Fibroblast of lung (primary cell): Measurements from ENCODE around the gene OR5AN1.

Experiments used
- EZH2 ChIP-seq: IDR thresholded peaks from 2 replicates; pipeline ENCODE4 v1.5.1; 2012; ENCODE audit warnings: low read length, control low read depth, mild to moderate bottlenecking; ENCODE audit errors: missing control alignments
- TF ChIP-seq, protein P1 (sequence below), 2 donors: IDR thresholded peaks in 1 of 2; conservative IDR thresholded peaks in 1 of 2; 1 replicate in 1 of 2; 2 replicates in 1 of 2; pipeline ENCODE4 v1.5.1; 2011 to 2012; ENCODE audit warnings: low read length in 2 of 2, control low read depth in 1 of 2, inconsistent platforms in 1 of 2, low read depth in 1 of 2, mild to moderate bottlenecking in 1 of 2

GRCh38 chr11:59400461-59401261 lies 42.0 kb downstream of the OR5AN1 start:
- TF ChIP-seq, protein P1, sequence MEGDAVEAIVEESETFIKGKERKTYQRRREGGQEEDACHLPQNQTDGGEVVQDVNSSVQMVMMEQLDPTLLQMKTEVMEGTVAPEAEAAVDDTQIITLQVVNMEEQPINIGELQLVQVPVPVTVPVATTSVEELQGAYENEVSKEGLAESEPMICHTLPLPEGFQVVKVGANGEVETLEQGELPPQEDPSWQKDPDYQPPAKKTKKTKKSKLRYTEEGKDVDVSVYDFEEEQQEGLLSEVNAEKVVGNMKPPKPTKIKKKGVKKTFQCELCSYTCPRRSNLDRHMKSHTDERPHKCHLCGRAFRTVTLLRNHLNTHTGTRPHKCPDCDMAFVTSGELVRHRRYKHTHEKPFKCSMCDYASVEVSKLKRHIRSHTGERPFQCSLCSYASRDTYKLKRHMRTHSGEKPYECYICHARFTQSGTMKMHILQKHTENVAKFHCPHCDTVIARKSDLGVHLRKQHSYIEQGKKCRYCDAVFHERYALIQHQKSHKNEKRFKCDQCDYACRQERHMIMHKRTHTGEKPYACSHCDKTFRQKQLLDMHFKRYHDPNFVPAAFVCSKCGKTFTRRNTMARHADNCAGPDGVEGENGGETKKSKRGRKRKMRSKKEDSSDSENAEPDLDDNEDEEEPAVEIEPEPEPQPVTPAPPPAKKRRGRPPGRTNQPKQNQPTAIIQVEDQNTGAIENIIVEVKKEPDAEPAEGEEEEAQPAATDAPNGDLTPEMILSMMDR (conservative IDR thresholded peaks at IDR 0.05 in 1 of 2, IDR thresholded peaks at IDR 0.05 in 1 of 2; ENCODE audit: low read depth in 1 of 2, low read length in 2 of 2), result no peak
- no peak for TF ChIP-seq EZH2
